GM13977 (cell line): Measurements from ENCODE around the gene TNS1.

Source experiments
- DNase-seq: peaks from one replicate; pipeline ENCODE4 v3.0.0; 2012; ENCODE audit warnings: low spot score
- CTCF ChIP-seq: IDR thresholded peaks from 2 replicates; pipeline ENCODE4 v1.5.1; 2012; ENCODE audit warnings: mild to moderate bottlenecking, control low read depth; ENCODE audit not compliant: insufficient read depth; ENCODE audit errors: extremely low read depth, missing control alignments
- in situ Hi-C: fragments of 300-500 bp; cut with MboI; formaldehyde crosslinking; loops from one replicate; pipeline ENCODE4 v1.12.0; 2022; ENCODE audit warnings: low sequenced_read_pairs, low pct_unique_long_range_greater_than_20kb, mixed read lengths, inconsistent platforms; ENCODE audit not compliant: unreplicated experiment

Gene TNS1

GRCh38 chr2:217757108-217757463 is 245.7 kb downstream of the TNS1 start:
- no peak for TF ChIP-seq CTCF
- in situ Hi-C loops: no loop called here
- DNase-seq: no peak

GRCh38 chr2:217756375-217757107 is 246.3 kb downstream of the TNS1 start:
- DNase-seq: peak; percentile 82
- TF ChIP-seq CTCF: peak; percentile 76
- in situ Hi-C loops: no loop called here

GRCh38 chr2:217755027-217755745 is 247.6 kb downstream of the TNS1 start:
- in situ Hi-C loops: no loop called here
- DNase-seq: no peak
- TF ChIP-seq CTCF: no peak

GRCh38 chr2:217753460-217754200 is 249.2 kb downstream of the TNS1 start:
- in situ Hi-C loops: no loop called here
- TF ChIP-seq CTCF: no peak
- no peak for DNase-seq

- in situ Hi-C loops: no loop called here
- TF ChIP-seq CTCF: no peak
- no peak for DNase-seq
These were observed 249.9 kb downstream of the TNS1 start for GRCh38 chr2:217752714-217753459.

- no peak for DNase-seq
- TF ChIP-seq CTCF: no peak
- in situ Hi-C loops: no loop called here
These were observed 250.8 kb downstream of the TNS1 start for GRCh38 chr2:217751952-217752351.
